CD4-positive, alpha-beta T cell treated with Interleukin-17A for 4 hours (primary cell): Measurements from ENCODE around the gene RAB3B.

Experiments
- DNase-seq: peaks from one replicate; pipeline ENCODE4 v3.0.0-alpha.2; 2020; ENCODE audit warnings: mixed read lengths

RAB3B gene

DNA sequence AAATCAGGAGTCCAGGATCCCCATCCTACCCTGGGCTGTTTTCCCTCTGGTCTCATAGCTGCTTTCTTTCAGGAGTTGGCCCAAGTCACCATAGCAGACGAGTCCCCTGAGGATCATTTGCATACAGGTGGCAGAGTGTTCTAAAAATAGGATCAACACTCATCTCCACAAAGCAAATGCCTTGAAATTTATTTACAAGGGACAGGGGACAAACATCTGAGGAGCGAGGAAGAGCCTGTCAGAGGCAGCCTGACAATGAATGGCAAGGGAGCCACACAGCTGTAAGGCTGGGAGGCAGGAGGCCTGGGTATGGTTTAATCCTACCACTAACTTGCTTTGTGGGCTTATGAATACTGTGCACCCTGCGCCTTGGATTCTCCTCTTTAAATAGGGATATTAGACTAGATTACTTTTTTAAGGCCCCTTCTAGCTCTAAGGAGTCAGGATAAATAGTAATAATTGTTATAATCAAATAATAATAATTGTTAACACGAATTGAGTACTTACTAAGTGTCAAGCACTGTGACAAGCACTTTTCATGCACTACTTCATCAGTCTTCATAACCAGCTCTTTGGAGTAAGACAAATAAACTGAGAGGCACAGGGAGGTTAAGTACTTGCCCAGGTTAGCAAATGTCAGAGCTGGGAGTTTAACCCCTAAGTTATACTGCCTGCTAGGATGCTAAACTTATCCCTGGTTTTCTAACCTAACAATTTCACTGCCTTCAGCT, 34.5 kb downstream of the RAB3B start:
- no peak for DNase-seq

- DNase-seq, result no peak
Measured at GRCh38 chr1:51954783-51955182, 35.7 kb downstream of the RAB3B start.

- DNase-seq, result no peak
Measured at GRCh38 chr1:51953079-51953478, 37.4 kb downstream of the RAB3B start.

DNA sequence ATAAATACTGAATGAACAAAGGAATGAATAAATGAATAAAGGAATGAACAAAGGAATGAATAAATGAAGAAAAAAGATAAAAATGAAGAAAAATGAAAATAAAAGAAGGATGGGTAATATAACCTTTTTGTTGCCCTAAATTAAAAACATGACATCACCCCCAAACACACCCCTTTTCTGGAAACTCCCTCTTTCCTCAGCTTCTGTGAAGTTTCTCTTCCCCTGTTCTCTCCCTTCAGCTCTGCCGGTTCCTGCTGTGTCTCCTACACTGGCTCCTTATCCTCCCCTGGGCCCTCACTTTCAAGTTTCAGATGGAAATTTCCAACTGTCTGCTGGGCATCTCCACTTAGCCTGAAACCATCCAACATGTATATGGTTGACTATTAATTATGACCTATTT, 37.9 kb downstream of the RAB3B start:
- DNase-seq, result no peak

- no peak for DNase-seq
Measured at GRCh38 chr1:51950701-51951100, 39.8 kb downstream of the RAB3B start.

GRCh38 chr1:51949014-51949702, 41.3 kb downstream of the RAB3B start:
- no peak for DNase-seq

- DNase-seq, result no peak
Measured at GRCh38 chr1:51948491-51948915, 42.0 kb downstream of the RAB3B start.

GRCh38 chr1:51946300-51946699, 44.2 kb downstream of the RAB3B start:
- DNase-seq, result no peak

DNA sequence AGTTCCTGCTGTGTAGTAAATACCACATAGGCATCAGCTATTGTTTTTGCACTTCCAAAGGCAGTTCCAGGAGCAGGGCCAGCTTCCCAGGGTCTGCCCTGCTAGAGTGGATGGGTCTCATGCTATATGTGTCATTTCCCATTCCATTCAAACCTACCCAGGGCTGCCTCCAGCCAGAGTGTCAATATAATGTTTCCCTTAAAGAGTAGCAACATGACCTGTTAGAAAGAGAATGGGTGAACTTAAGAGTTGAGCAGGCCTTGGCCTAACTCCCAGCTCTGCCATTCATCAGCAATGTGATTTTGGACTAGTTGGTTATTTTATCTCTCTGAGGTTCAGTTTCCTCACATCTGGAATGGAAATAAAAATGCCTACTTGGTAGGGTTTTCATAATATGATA, 44.9 kb downstream of the RAB3B start:
- no peak for DNase-seq

- no peak for DNase-seq
Measured at GRCh38 chr1:51942281-51942680, 48.2 kb downstream of the RAB3B start.

DNA sequence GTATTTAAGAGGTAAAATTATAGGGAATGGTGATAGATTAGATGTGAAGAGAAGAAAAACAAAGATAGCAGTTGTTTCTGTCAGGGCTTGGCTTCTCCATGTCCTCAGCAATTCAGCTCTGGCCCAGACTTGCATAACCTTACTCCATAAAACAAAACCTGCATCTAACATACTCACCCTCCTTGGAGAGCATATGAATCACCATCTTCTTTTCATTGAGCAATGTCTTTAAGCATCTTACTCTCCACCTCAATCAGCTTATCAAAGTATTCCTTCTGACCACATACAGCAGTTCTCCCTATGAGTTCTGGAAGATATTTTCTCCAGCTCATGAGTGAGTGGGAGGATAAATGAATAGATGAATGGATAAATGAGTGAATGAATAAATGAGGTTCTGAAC, 49.0 kb downstream of the RAB3B start:
- no peak for DNase-seq

GRCh38 chr1:51937112-51937511, 53.4 kb downstream of the RAB3B start:
- DNase-seq, result no peak

DNA sequence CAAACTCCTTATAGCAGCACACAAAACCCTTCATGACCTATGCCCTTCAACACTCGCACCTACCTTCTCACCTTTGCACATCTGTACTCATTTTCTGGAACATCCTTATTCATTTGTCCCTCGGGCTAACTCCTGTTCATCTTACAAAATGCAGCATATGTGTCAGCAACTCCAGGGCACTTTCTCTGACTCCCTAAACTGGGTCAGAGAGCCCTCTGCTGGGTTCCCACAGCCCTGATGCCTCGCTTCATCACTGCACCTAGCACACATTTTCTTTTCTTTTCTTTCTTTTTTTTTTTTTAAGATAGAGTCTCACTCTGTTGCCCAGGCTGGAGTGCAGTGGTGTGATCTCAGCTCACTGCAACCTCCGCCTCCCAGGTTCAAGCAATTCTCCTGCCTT, 54.0 kb downstream of the RAB3B start:
- DNase-seq, result no peak

DNA sequence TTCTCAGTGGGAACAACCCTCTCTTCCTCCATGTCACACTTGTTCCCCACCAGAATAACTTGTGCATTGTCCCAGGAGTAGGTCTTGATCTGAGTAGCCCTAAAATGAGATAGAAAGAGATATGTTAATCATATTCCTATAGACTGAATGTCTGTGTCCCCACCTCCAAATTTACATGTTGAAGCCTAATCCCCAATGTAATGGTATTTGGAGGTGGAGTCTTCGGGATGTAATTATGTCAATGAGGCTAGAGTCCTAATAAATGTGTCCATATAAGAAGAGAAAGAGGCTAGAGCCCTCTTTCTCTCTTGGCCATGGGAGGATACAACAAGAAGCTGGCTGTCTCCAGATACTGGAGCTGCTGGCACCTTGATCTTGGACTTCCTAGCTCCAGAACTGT, 57.2 kb downstream of the RAB3B start:
- DNase-seq, result no peak

DNA sequence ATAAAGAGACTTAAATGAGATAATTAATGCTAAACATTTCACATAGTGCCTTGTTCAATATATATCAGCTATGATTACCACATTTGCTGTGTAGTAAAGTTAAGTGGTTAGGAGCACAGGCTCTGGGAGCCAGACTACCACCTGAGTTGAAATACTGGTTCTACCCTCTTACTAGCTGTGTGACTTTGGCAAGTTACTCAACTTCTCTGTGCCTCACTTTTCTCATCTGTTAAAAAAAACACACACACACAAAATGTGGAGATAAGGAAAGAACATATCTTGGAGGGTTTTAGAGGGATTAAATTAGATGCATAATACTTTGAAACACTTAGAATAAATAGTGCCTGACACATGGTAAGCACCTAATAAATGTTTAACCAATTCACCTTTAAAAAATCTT, 60.2 kb downstream of the RAB3B start:
- no peak for DNase-seq

- DNase-seq, result no peak
Measured at GRCh38 chr1:51928896-51929295, 61.6 kb downstream of the RAB3B start.

GRCh38 chr1:51927029-51927428, 63.5 kb downstream of the RAB3B start:
- no peak for DNase-seq

- no peak for DNase-seq
Measured at GRCh38 chr1:51926171-51926812, 64.2 kb downstream of the RAB3B start.

DNA sequence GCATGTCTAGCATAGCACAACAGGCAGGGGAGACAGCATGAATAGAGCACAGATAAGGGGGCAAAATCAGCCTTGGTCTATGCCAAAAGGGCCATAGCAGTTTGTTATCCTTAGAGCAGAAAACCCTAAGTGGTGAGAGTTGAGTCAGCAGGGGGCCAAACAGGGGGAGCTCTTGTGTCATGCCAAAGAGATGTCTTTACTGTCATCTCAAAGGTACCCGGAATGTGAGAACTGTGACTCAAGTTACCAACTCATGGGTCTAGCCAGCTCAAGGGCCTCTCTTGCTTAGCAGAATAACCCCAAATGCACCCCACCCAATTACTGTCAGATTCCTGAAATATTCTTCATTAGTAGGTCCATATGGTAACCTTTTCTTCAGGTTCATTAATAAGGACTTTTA, 66.0 kb downstream of the RAB3B start:
- no peak for DNase-seq

DNA sequence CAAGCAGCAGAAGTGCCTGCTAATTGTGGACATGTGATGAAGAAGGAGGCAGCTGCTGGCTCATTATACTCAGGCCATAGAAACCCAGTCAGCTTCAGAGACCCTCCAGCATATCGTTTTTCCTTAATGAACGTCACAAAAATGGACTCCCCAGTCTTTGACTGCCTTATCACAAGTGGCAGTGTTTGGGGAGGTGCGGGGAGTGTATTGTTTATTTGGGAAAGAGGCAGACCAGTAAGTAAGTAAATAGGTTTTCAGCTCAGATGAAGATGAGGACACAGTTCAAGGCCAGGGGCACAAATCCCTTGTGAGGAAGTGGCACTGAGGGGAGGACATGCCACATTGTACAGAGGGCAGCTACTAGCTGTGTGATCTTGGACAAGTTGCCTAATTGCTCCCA, 68.5 kb downstream of the RAB3B start:
- DNase-seq, result no peak

GRCh38 chr1:51920130-51920529, 70.4 kb downstream of the RAB3B start:
- no peak for DNase-seq

DNA sequence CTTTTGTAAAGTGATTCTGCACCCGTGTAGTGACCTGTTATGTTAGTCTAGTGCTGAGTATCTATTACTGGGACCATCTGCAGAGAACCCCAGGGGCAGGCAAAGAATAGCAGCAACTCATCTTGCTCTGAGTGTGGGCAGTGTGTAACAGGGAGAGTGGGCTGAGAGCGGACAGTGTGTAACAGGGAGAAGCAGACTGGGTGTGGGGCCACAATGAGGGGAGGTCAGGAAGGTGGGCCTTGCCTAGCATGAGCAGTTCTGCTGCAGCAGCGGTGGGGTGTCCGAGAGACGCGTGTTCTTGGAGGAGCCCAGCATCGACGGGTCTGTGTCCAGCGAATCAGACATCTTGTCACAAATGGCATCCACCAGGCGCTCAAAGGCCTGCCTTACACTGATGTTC, 70.8 kb downstream of the RAB3B start:
- DNase-seq, result no peak

DNA sequence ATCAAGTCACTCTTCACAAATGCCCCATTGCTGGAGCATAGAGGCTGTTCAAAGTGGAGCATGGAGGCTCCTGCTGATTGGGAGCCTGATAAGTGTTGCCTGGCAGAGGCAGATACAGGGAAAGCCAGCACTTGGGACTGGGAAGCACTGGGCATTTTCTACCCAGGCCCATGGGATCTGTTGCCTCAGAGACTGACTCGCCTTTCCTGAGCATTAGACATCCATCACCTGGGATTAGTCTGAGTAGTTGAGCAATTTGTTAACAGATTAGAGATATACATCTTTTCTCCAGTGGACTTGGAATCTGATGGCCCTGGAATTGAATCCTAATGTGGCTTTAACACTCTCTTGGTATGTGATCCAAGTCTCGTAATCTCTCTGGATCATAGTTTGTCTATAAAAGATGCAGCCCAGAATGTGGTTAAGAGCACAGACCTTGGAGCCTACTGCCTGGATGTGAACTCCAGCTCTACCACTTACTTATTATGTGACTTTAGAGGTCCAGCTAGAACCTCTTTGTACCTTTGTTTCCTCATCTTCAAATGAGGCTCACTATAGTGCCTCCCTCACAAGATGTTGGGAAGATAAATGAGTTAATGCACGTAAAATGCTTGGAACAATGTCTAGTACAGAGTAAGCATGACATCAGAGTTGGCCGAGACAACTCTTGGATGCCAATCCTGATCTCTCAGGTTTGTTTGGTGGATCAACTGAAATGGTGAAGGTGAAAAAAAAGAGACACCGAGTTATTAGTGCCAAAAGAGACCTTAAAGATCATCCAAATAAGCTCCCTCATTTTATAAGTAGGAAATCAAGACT, 73.7 kb downstream of the RAB3B start:
- no peak for DNase-seq
